GM18508 (cell line): ENCODE data around the gene TMEM151B.

ENCODE experiments used
- ATAC-seq: cut with Tn5 transposase; IDR thresholded peaks from one replicate; pipeline ENCODE4 v1.9.1; 2021; ENCODE audit warnings: moderate number of reproducible peaks; ENCODE audit not compliant: insufficient read depth, unreplicated experiment

Gene TMEM151B

GRCh38 chr6:44250067-44250717 is 20.1 kb upstream of the TMEM151B start:
- no peak for ATAC-seq

GRCh38 chr6:44250718-44251123 is 19.5 kb upstream of the TMEM151B start:
- ATAC-seq = no peak

- ATAC-seq = no peak
Observed at GRCh38 chr6:44251576-44252524, 18.4 kb upstream of the TMEM151B start.

GRCh38 chr6:44253307-44254101 is 16.7 kb upstream of the TMEM151B start:
- ATAC-seq = no peak

GRCh38 chr6:44254191-44255104 is 15.8 kb upstream of the TMEM151B start:
- no peak for ATAC-seq

GRCh38 chr6:44255105-44255808 is 15.0 kb upstream of the TMEM151B start:
- no peak for ATAC-seq

GRCh38 chr6:44255871-44256774 is 14.1 kb upstream of the TMEM151B start:
- ATAC-seq = no peak

- ATAC-seq = no peak
Observed at GRCh38 chr6:44256775-44257024, 13.6 kb upstream of the TMEM151B start.

- no peak for ATAC-seq
Observed at GRCh38 chr6:44257025-44257752, 13.1 kb upstream of the TMEM151B start, which contains the start of gene SLC35B2. SLC35B2 (minus strand) TSS chr6:44257528; CDS start chr6:44257410, 118 bp downstream.

- ATAC-seq = no peak
Observed at GRCh38 chr6:44257753-44258324, 12.4 kb upstream of the TMEM151B start.

- ATAC-seq = no peak
Observed at GRCh38 chr6:44258325-44258863, 11.9 kb upstream of the TMEM151B start.

- no peak for ATAC-seq
Observed at GRCh38 chr6:44258921-44259320, 11.3 kb upstream of the TMEM151B start.

- no peak for ATAC-seq
Observed at GRCh38 chr6:44260011-44260410, 10.2 kb upstream of the TMEM151B start.

- ATAC-seq = no peak
Observed at GRCh38 chr6:44260451-44261297, 9.6 kb upstream of the TMEM151B start.

GRCh38 chr6:44261581-44261980 is 8.7 kb upstream of the TMEM151B start:
- no peak for ATAC-seq
